GM19467 (cell line): ENCODE data around the gene PCCB.
"Not testable (repeated sequence)": the region's sequence is repeated elsewhere in the genome, so short reads cannot be mapped to it uniquely, and the experiment has no call there.

Experiments used
- ATAC-seq: cut with Tn5 transposase; IDR thresholded peaks from one replicate; pipeline ENCODE4 v1.9.1; 2021; ENCODE audit warnings: mild to moderate bottlenecking, moderate library complexity; ENCODE audit not compliant: unreplicated experiment

PCCB gene

GRCh38 chr3:136261826-136262225 is 11.7 kb downstream of the PCCB start:
- no peak for ATAC-seq

GRCh38 chr3:136262559-136262958 is 12.4 kb downstream of the PCCB start:
- no peak for ATAC-seq

- no peak for ATAC-seq
These were observed 13.1 kb downstream of the PCCB start for GRCh38 chr3:136263251-136263650.

- ATAC-seq = not testable (repeated sequence)
These were observed 16.5 kb downstream of the PCCB start for GRCh38 chr3:136266468-136267125.

- ATAC-seq = no peak
These were observed 17.1 kb downstream of the PCCB start for GRCh38 chr3:136267235-136267634.

GRCh38 chr3:136270179-136270578 is 20.0 kb downstream of the PCCB start:
- no peak for ATAC-seq

GRCh38 chr3:136271626-136272025 is 21.5 kb downstream of the PCCB start:
- ATAC-seq = not testable (repeated sequence)

GRCh38 chr3:136276049-136276755 is 26.1 kb downstream of the PCCB start:
- ATAC-seq = no peak

- no peak for ATAC-seq
These were observed 27.0 kb downstream of the PCCB start for GRCh38 chr3:136277115-136277514.

- ATAC-seq = no peak
These were observed 27.5 kb downstream of the PCCB start for GRCh38 chr3:136277634-136278033.

- ATAC-seq = no peak
These were observed 29.0 kb downstream of the PCCB start for GRCh38 chr3:136279092-136279491.

- ATAC-seq = no peak
These were observed 30.8 kb downstream of the PCCB start for GRCh38 chr3:136280961-136281360.

- no peak for ATAC-seq
These were observed 31.9 kb downstream of the PCCB start for GRCh38 chr3:136281966-136282520.

- no peak for ATAC-seq
These were observed 33.5 kb downstream of the PCCB start for GRCh38 chr3:136283627-136284026.

- ATAC-seq = no peak
These were observed 41.2 kb downstream of the PCCB start for GRCh38 chr3:136291302-136291701.

GRCh38 chr3:136292500-136292899 is 42.4 kb downstream of the PCCB start:
- no peak for ATAC-seq

GRCh38 chr3:136293279-136293678 is 43.1 kb downstream of the PCCB start:
- ATAC-seq = no peak

- no peak for ATAC-seq
These were observed 44.0 kb downstream of the PCCB start for GRCh38 chr3:136294176-136294575.

- no peak for ATAC-seq
These were observed 46.8 kb downstream of the PCCB start for GRCh38 chr3:136296960-136297359.

- ATAC-seq = no peak
These were observed 47.7 kb downstream of the PCCB start for GRCh38 chr3:136297826-136298225.

- no peak for ATAC-seq
These were observed 50.3 kb downstream of the PCCB start for GRCh38 chr3:136300444-136300843.

GRCh38 chr3:136305879-136306278 is 55.7 kb downstream of the PCCB start:
- no peak for ATAC-seq
